HepG2 (cell line): ENCODE results near the gene MBLAC1. TPM values are rescaled to one million over a fixed set of nuclear protein-coding genes. Genes with fewer than 3 reads are reported as not detected.

Source experiments
- CHCHD3 ChIP-seq: sonication (generic); formaldehyde crosslinking; IDR thresholded peaks from 2 replicates; pipeline ENCODE4 v1.8.0; 2022; ENCODE audit warnings: mild to moderate bottlenecking, missing genetic modification reagents, moderate library complexity
- FLYWCH1 ChIP-seq: sonication (generic); formaldehyde crosslinking; IDR thresholded peaks from 2 replicates; pipeline ENCODE4 v1.8.1; 2023; ENCODE audit warnings: mild to moderate bottlenecking, missing genetic modification reagents
- HOXD1 ChIP-seq: sonication (generic); formaldehyde crosslinking; IDR thresholded peaks from 2 replicates; pipeline ENCODE4 v1.5.0; 2020; ENCODE audit warnings: missing genetic modification reagents
- KDM2A ChIP-seq: sonication (generic); formaldehyde crosslinking; IDR thresholded peaks from 2 replicates; pipeline ENCODE4 v1.4.0; 2020; ENCODE audit warnings: low read depth, missing genetic modification reagents, borderline replicate concordance
- MIXL1 ChIP-seq: IDR thresholded peaks from 2 replicates; pipeline ENCODE4 v1.6.1; 2016
- PRPF4 ChIP-seq: fragments of 200-400 bp; formaldehyde crosslinking; IDR thresholded peaks from 2 replicates; pipeline ENCODE4 v1.6.1; 2016; ENCODE audit warnings: low read length, low read depth; ENCODE audit not compliant: poor library complexity, severe bottlenecking
- RBM22 ChIP-seq: fragments of 200-400 bp; formaldehyde crosslinking; optimal IDR thresholded peaks from 2 replicates; pipeline ENCODE3; 2017; ENCODE audit warnings: mild to moderate bottlenecking, low read length, moderate library complexity
- RXRA ChIP-seq: sonication (generic); formaldehyde crosslinking; IDR thresholded peaks from 2 replicates; pipeline ENCODE4 v1.5.1; 2020; ENCODE audit warnings: missing genetic modification reagents
- ZNF101 ChIP-seq: sonication (generic); formaldehyde crosslinking; IDR thresholded peaks from 2 replicates; pipeline ENCODE4 v1.4.0; 2020; ENCODE audit warnings: mild to moderate bottlenecking, low read depth, missing genetic modification reagents, borderline replicate concordance
- ZNF235 ChIP-seq: sonication (generic); formaldehyde crosslinking; IDR thresholded peaks from 2 replicates; pipeline ENCODE4 v1.8.1; 2023; ENCODE audit warnings: mild to moderate bottlenecking, missing genetic modification reagents, borderline replicate concordance
- ZNF724P ChIP-seq: sonication (generic); formaldehyde crosslinking; IDR thresholded peaks from 2 replicates; pipeline ENCODE4 v1.8.0; 2022; ENCODE audit warnings: missing genetic modification reagents, borderline replicate concordance
- polyA plus RNA-seq, 8 experiments: library from polyadenylated mRNA; depleted of rRNA in 3 of 8; stranded (reverse) in 7 of 8; unstranded in 1 of 8; fragments of >200 nt; fragmentation: Illumina TruSeq in 4 of 8; extraction: Trizol in 4 of 8; gene quantifications; 2 replicates each; pipeline versions ENCODE4 v1.2.1 to v1.2.3, GENCODE V29; 2011 to 2016; ENCODE audit warnings: low read depth in 4 of 8, missing spikeins in 1 of 8, mixed read lengths in 1 of 8; ENCODE audit not compliant: insufficient read depth in 1 of 8
- total RNA-seq, 5 experiments: library from RNA; depleted of rRNA; stranded (reverse); fragments of >200 nt; fragmentation: Illumina TruSeq; extraction: Trizol; gene quantifications; 2 replicates each; pipeline ENCODE4 v1.2.3, GENCODE V29; 2016; ENCODE audit warnings: low read depth in 1 of 5
- TF ChIP-seq, protein P1 (sequence below), 2 experiments: IDR thresholded peaks; 2 replicates each; pipeline ENCODE4 v1.6.1; 2011 to 2012; ENCODE audit warnings: low read length in 2 of 2, borderline replicate concordance in 1 of 2, low read depth in 1 of 2, mild to moderate bottlenecking in 1 of 2, moderate library complexity in 1 of 2
- TF ChIP-seq, protein P2 (sequence below): sonication (generic); formaldehyde crosslinking; IDR thresholded peaks from 2 replicates; pipeline ENCODE4 v1.4.0; 2020; ENCODE audit warnings: missing genetic modification reagents, mild to moderate bottlenecking, borderline replicate concordance
- TF ChIP-seq, protein P3 (sequence below): sonication (generic); formaldehyde crosslinking; IDR thresholded peaks from 2 replicates; pipeline ENCODE4 v1.4.0; 2020; ENCODE audit warnings: mild to moderate bottlenecking, missing genetic modification reagents
- TF ChIP-seq, protein P4 (sequence below): sonication (generic); formaldehyde crosslinking; conservative IDR thresholded peaks from 2 replicates; pipeline ENCODE4 v1.4.0; 2020; ENCODE audit warnings: missing genetic modification reagents

Gene MBLAC1
- total and polyA plus RNA-seq, 2 of the 13 experiments (the other 11 are each of a cell fraction or from before 2014, with no cell fraction given), result 0.79 to 2.1 TPM

DNA sequence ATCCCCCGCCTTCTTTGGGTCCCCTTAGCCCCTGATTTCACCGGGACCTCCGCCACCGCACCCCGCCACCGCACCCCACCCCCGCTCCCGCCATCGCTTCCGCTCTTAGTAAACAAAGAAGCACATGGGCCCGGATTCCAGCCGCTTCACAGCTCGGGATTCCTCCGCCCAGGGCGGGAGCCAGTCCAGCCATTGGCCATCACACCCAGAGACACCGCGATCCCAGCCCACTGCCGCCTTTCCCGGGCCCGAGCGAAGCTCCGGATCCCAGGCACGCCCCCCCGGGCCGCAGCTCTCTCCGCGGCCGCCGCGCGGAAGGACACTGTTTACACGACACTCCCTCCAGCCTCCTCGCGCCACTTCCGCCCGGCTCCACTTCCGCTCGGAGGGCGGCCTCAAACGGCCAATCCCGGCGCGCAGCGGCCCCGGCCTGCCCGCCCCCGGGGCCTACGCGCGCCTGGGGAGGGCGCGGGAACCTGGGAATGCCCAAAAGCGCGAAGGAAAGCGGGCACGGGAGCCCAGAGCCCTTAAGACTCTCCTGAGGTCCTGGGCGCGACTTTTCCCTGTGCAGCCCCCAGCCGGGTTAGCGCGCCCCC lies 26.2 kb upstream of the MBLAC1 start (continued):
- no peak for TF ChIP-seq MIXL1 (CRISPR knock-in tag)
- TF ChIP-seq, protein P1, sequence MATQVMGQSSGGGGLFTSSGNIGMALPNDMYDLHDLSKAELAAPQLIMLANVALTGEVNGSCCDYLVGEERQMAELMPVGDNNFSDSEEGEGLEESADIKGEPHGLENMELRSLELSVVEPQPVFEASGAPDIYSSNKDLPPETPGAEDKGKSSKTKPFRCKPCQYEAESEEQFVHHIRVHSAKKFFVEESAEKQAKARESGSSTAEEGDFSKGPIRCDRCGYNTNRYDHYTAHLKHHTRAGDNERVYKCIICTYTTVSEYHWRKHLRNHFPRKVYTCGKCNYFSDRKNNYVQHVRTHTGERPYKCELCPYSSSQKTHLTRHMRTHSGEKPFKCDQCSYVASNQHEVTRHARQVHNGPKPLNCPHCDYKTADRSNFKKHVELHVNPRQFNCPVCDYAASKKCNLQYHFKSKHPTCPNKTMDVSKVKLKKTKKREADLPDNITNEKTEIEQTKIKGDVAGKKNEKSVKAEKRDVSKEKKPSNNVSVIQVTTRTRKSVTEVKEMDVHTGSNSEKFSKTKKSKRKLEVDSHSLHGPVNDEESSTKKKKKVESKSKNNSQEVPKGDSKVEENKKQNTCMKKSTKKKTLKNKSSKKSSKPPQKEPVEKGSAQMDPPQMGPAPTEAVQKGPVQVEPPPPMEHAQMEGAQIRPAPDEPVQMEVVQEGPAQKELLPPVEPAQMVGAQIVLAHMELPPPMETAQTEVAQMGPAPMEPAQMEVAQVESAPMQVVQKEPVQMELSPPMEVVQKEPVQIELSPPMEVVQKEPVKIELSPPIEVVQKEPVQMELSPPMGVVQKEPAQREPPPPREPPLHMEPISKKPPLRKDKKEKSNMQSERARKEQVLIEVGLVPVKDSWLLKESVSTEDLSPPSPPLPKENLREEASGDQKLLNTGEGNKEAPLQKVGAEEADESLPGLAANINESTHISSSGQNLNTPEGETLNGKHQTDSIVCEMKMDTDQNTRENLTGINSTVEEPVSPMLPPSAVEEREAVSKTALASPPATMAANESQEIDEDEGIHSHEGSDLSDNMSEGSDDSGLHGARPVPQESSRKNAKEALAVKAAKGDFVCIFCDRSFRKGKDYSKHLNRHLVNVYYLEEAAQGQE (IDR thresholded peaks at IDR 0.05; ENCODE audit: borderline replicate concordance in 1 of 2, low read depth in 1 of 2, low read length in 2 of 2), result no peak; a peak in 1 of 4 replicates
- TF ChIP-seq RXRA (CRISPR knock-in tag), result no peak
- no peak for TF ChIP-seq ZNF235 (CRISPR knock-in tag)
- TF ChIP-seq, protein P2, sequence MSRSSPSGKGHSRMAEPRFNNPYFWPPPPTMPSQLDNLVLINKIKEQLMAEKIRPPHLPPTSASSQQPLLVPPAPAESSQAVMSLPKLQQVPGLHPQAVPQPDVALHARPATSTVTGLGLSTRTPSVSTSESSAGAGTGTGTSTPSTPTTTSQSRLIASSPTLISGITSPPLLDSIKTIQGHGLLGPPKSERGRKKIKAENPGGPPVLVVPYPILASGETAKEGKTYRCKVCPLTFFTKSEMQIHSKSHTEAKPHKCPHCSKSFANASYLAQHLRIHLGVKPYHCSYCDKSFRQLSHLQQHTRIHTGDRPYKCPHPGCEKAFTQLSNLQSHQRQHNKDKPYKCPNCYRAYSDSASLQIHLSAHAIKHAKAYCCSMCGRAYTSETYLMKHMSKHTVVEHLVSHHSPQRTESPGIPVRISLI, result peak; percentile 49; the same call in 1 of the 2 replicates
- TF ChIP-seq HOXD1 (CRISPR knock-in tag), result peak; percentile 71
- TF ChIP-seq, protein P3, sequence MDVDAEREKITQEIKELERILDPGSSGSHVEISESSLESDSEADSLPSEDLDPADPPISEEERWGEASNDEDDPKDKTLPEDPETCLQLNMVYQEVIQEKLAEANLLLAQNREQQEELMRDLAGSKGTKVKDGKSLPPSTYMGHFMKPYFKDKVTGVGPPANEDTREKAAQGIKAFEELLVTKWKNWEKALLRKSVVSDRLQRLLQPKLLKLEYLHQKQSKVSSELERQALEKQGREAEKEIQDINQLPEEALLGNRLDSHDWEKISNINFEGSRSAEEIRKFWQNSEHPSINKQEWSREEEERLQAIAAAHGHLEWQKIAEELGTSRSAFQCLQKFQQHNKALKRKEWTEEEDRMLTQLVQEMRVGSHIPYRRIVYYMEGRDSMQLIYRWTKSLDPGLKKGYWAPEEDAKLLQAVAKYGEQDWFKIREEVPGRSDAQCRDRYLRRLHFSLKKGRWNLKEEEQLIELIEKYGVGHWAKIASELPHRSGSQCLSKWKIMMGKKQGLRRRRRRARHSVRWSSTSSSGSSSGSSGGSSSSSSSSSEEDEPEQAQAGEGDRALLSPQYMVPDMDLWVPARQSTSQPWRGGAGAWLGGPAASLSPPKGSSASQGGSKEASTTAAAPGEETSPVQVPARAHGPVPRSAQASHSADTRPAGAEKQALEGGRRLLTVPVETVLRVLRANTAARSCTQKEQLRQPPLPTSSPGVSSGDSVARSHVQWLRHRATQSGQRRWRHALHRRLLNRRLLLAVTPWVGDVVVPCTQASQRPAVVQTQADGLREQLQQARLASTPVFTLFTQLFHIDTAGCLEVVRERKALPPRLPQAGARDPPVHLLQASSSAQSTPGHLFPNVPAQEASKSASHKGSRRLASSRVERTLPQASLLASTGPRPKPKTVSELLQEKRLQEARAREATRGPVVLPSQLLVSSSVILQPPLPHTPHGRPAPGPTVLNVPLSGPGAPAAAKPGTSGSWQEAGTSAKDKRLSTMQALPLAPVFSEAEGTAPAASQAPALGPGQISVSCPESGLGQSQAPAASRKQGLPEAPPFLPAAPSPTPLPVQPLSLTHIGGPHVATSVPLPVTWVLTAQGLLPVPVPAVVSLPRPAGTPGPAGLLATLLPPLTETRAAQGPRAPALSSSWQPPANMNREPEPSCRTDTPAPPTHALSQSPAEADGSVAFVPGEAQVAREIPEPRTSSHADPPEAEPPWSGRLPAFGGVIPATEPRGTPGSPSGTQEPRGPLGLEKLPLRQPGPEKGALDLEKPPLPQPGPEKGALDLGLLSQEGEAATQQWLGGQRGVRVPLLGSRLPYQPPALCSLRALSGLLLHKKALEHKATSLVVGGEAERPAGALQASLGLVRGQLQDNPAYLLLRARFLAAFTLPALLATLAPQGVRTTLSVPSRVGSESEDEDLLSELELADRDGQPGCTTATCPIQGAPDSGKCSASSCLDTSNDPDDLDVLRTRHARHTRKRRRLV (CRISPR knock-in tag), result no peak
- no peak for TF ChIP-seq RBM22
- TF ChIP-seq ZNF101 (CRISPR knock-in tag), result 0 out of 2 replicates have a peak, but pooled peaks have one; percentile 66
- TF ChIP-seq KDM2A (CRISPR knock-in tag), result peak; percentile 91
- peak; percentile 70; the same call in 1 of the 2 replicates for TF ChIP-seq CHCHD3 (CRISPR knock-in tag)
- TF ChIP-seq PRPF4, result no peak
- TF ChIP-seq, protein P4, sequence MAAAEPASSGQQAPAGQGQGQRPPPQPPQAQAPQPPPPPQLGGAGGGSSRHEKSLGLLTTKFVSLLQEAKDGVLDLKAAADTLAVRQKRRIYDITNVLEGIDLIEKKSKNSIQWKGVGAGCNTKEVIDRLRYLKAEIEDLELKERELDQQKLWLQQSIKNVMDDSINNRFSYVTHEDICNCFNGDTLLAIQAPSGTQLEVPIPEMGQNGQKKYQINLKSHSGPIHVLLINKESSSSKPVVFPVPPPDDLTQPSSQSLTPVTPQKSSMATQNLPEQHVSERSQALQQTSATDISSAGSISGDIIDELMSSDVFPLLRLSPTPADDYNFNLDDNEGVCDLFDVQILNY (CRISPR knock-in tag), result peak; percentile 91
- no peak; the same call in 1 of the 2 replicates for TF ChIP-seq FLYWCH1 (CRISPR knock-in tag)
- TF ChIP-seq ZNF724P (CRISPR knock-in tag), result peak; percentile 89
